K562 (cell line): ENCODE data around the gene SMOC2. TPM values are rescaled to one million over a fixed set of nuclear protein-coding genes. Genes with fewer than 3 reads are reported as not detected.

Experiments
- ATAC-seq: fragments of 200-7000 bp; cut with Tn5 transposase; 3 replicates; pipeline ENCODE4 v1.9.1; 2020; ENCODE audit warnings: moderate library complexity
- BruUV-seq: library from RNA; stranded (reverse); fragments of 400-500 nt; replicated peaks from 2 replicates; lab custom pipeline; 2021; lab: Mats Ljungman, UMichigan
- CTCF ChIA-PET: fragments of 300-600 bp; formaldehyde crosslinking; extraction: SDS; loops from one replicate; lab custom pipeline; 2021; ENCODE audit warnings: low intra/inter-chr PET ratio; lab: Yijun Ruan, JAX
- POLR2A ChIA-PET: fragments of 300-600, 350-650 bp; sonication (Branson Sonifier 250); formaldehyde crosslinking; extraction: SDS; loops from one replicate; lab custom pipeline; 2021; ENCODE audit warnings: antibody characterized with exemption, inconsistent platforms; lab: Yijun Ruan, JAX
- DNase-seq, 4 experiments: peaks; one replicate each; pipeline versions ENCODE4 v3.0.0 to v3.0.0-alpha.2; 2011 to 2018; ENCODE audit warnings: low spot score in 3 of 4, mixed read lengths in 3 of 4; ENCODE audit errors: extremely low read depth in 1 of 4
- FAIRE-seq: peaks from 2 replicates; lab custom pipeline; 2011; peaks lifted over from hg19 to GRCh38; lab: Jason Lieb, UNC
- H2AFZ ChIP-seq: 2 replicates; pipeline ENCODE4 v1.6.0; 2011; ENCODE audit warnings: low read depth, low read length, control low read depth, inconsistent platforms
- H3K27ac ChIP-seq: fragments of 200-600 bp; 3 replicates; pipeline ENCODE4 v1.8.0; 2011; ENCODE audit warnings: low read depth, mild to moderate bottlenecking, control low read depth, inconsistent platforms, low read length, moderate library complexity, mixed read lengths; ENCODE audit errors: extremely low read depth
- H3K27me3 ChIP-seq, 2 experiments: fragments of 300-600 bp in 1 of 2; 2 replicates in 1 of 2; 3 replicates in 1 of 2; pipeline versions ENCODE4 v1.6.0 to v1.8.0; 2011; ENCODE audit warnings: inconsistent platforms in 2 of 2, low read length in 2 of 2, mild to moderate bottlenecking in 1 of 2, mixed read lengths in 1 of 2, moderate library complexity in 1 of 2; ENCODE audit not compliant: control insufficient read depth in 2 of 2, insufficient read depth in 2 of 2
- H3K36me3 ChIP-seq: fragments of 300-600 bp; 3 replicates; pipeline ENCODE4 v1.8.0; 2011; ENCODE audit warnings: mild to moderate bottlenecking, low read length, inconsistent platforms; ENCODE audit not compliant: control insufficient read depth, insufficient read depth
- H3K4me1 ChIP-seq, 2 experiments: fragments of 200-600 bp in 1 of 2; replicated peaks in 1 of 2; 2 replicates in 1 of 2; 3 replicates in 1 of 2; pipeline versions ENCODE4 v1.5.1 to v1.8.0; 2011; ENCODE audit warnings: inconsistent platforms in 2 of 2, low read length in 2 of 2, mild to moderate bottlenecking in 1 of 2, mixed read lengths in 1 of 2, moderate library complexity in 1 of 2; ENCODE audit not compliant: control insufficient read depth in 2 of 2, insufficient read depth in 2 of 2
- H3K4me2 ChIP-seq: 2 replicates; pipeline ENCODE4 v1.6.1; 2011; ENCODE audit warnings: low read length, control low read depth, inconsistent platforms, mixed read lengths; ENCODE audit not compliant: insufficient read depth
- H3K4me3 ChIP-seq: fragments of 200-600 bp; sonication (generic), shearing (Covaris generic); 2 replicates; pipeline ENCODE4 v1.5.1; 2016; ENCODE audit warnings: control low read depth, inconsistent platforms
- H3K79me2 ChIP-seq: fragments of 200-600 bp; 3 replicates; pipeline ENCODE4 v1.8.0; 2011; ENCODE audit warnings: low read length, inconsistent platforms; ENCODE audit not compliant: control insufficient read depth, insufficient read depth
- H3K9ac ChIP-seq, 2 experiments: 2 replicates each; pipeline versions ENCODE4 v1.6.0 to v1.6.1; 2011; ENCODE audit warnings: low read depth in 2 of 2, low read length in 2 of 2, control low read depth in 1 of 2, inconsistent platforms in 1 of 2, mild to moderate bottlenecking in 1 of 2, mixed read lengths in 1 of 2; ENCODE audit not compliant: insufficient read depth in 1 of 2
- H3K9me1 ChIP-seq: one replicate; pipeline ENCODE4 v1.6.0; 2011; ENCODE audit warnings: inconsistent platforms, mild to moderate bottlenecking, low read length, moderate library complexity; ENCODE audit not compliant: control insufficient read depth, insufficient read depth
- H3K9me3 ChIP-seq: replicated peaks from 2 replicates; pipeline ENCODE4 v1.5.1; 2011; ENCODE audit warnings: low read depth, low read length, inconsistent platforms; ENCODE audit not compliant: control insufficient read depth, insufficient read depth
- H4K20me1 ChIP-seq: replicated peaks from 2 replicates; pipeline ENCODE4 v1.6.1; 2011; ENCODE audit warnings: low read length, inconsistent platforms, mixed read lengths; ENCODE audit not compliant: control insufficient read depth, insufficient read depth
- ARHGAP35 ChIP-seq: fragments of 450-650 bp; IDR thresholded peaks from 2 replicates; pipeline ENCODE4 v1.6.1; 2018; ENCODE audit not compliant: partially characterized antibody
- CREB3 ChIP-seq: fragments of 450-650 bp; conservative IDR thresholded peaks from 2 replicates; pipeline ENCODE4 v1.6.1; 2016; ENCODE audit warnings: missing genetic modification characterization, low read depth, mild to moderate bottlenecking, missing compliant biosample characterization, moderate library complexity
- HNRNPK ChIP-seq: fragments of 200-400 bp; formaldehyde crosslinking; IDR thresholded peaks from one replicate; pipeline ENCODE4 v1.6.1; 2018; ENCODE audit warnings: mild to moderate bottlenecking, low read depth, low read length; ENCODE audit not compliant: poor library complexity, severe bottlenecking
- ID3 ChIP-seq, 2 experiments: fragments of 250-450 bp in 1 of 2; fragments of 450-650 bp in 1 of 2; sonication (Bioruptor Pico) in 1 of 2; IDR thresholded peaks; 2 replicates each; pipeline versions ENCODE4 v1.6.1 to v1.8.0; 2016 to 2021; ENCODE audit warnings: mild to moderate bottlenecking in 2 of 2, moderate library complexity in 2 of 2, missing compliant biosample characterization in 1 of 2, missing genetic modification characterization in 1 of 2
- IRF2 ChIP-seq: sonication (generic); formaldehyde crosslinking; IDR thresholded peaks from 2 replicates; pipeline ENCODE4 v1.8.1; 2022; ENCODE audit warnings: mild to moderate bottlenecking, missing genetic modification reagents
- PHF21A ChIP-seq: fragments of 450-650 bp; IDR thresholded peaks from 2 replicates; pipeline ENCODE4 v1.6.1; 2017; ENCODE audit warnings: low read depth, borderline replicate concordance
- SOX6 ChIP-seq: fragments of 450-650 bp; IDR thresholded peaks from 2 replicates; pipeline ENCODE4 v1.6.1; 2014; ENCODE audit warnings: mild to moderate bottlenecking
- STAG1 ChIP-seq: sonication (generic); formaldehyde crosslinking; IDR thresholded peaks from 2 replicates; pipeline ENCODE4 v1.5.0; 2020; ENCODE audit warnings: missing genetic modification reagents, borderline replicate concordance
- ZBTB17 ChIP-seq: fragments of 450-650 bp; formaldehyde crosslinking; IDR thresholded peaks from 2 replicates; pipeline ENCODE4 v1.4.0; 2020; ENCODE audit warnings: mild to moderate bottlenecking
- ZEB2 ChIP-seq: fragments of 450-650 bp; IDR thresholded peaks from 2 replicates; pipeline ENCODE4 v1.6.1; 2016
- ZNF77 ChIP-seq: fragments of 250-450 bp; sonication (Bioruptor Pico); IDR thresholded peaks from 2 replicates; pipeline ENCODE4 v1.5.0; 2020
- ZNF780A ChIP-seq: fragments of 250-450 bp; sonication (Bioruptor Pico); IDR thresholded peaks from 2 replicates; pipeline ENCODE4 v1.5.0; 2021; ENCODE audit warnings: mild to moderate bottlenecking
- WGBS: fragments of 100-300 bp; shearing (Covaris generic); methylation state at CpG from one replicate; pipeline ENCODE4 v1.1.6; 2016; ENCODE audit warnings: low coverage, mixed read lengths; ENCODE audit not compliant: insufficient coverage; ENCODE audit errors: missing lambda C conversion rate; 5-methylcytosine and 5-hydroxymethylcytosine counted together
- in situ Hi-C: fragments of 300-500 bp; cut with MboI; formaldehyde crosslinking; loops from 4 replicates; pipeline ENCODE4 v1.15.0; 2018; ENCODE audit warnings: inconsistent platforms, mixed read lengths
- intact Hi-C: fragments of 100-400 bp; cut with micrococcal nuclease; formaldehyde crosslinking; loops from 2 replicates; pipeline ENCODE4 v1.14.2; 2022
- polyA plus RNA-seq, 8 experiments: library from polyadenylated mRNA; depleted of rRNA in 4 of 8; stranded (reverse) in 5 of 8; unstranded in 3 of 8; fragments of >200 nt; fragmentation: Nextera tagmentation in 2 of 8; fragmentation: Illumina TruSeq in 1 of 8; extraction: Ambion mirVana in 2 of 8; extraction: Trizol in 1 of 8; gene quantifications; 2 replicates each; pipeline versions ENCODE4 v1.2.1 to v1.2.3, GENCODE V29; 2011 to 2014; ENCODE audit warnings: inconsistent platforms in 1 of 8, missing spikeins in 1 of 8
- total RNA-seq, 7 experiments: library from RNA; depleted of rRNA in 6 of 7; stranded (reverse); fragments of >200 nt in 6 of 7; fragmentation: Illumina TruSeq in 2 of 7; extraction: Trizol in 2 of 7; gene quantifications; 2 replicates each; pipeline versions ENCODE4 v1.2.1 to v1.2.3, GENCODE V29; 2011 to 2021; ENCODE audit warnings: low replicate concordance in 1 of 7

Gene SMOC2
- total and polyA plus RNA-seq, 9 of the 15 experiments (the other 6 are each of a cell fraction or from before 2014, with no cell fraction given) = 0.45 to 2.3 (median 1.1) TPM

- ChIA-PET CTCF (no interaction called here), POLR2A (no interaction called here)
- Histone ChIP-seq H3K9ac (no peak overlapping the region), H3K9me3 (no peaks in the 10 kb centered on the region), H3K79me2 (no peaks in the 10 kb centered on the region), H3K9me1 (no peaks in the 10 kb centered on the region), H3K4me1 (no peaks in the 10 kb centered on the region), H3K4me2 (no peak overlapping the region), H3K27ac (no peak overlapping the region), H3K27me3 (peaks cover under 1 to 17% of the 10 kb centered on the region in 2 experiments; a peak in 3 of 5 replicates), H2AFZ (no peak overlapping the region), H3K36me3 (no peaks in the 10 kb centered on the region), H4K20me1 (peaks cover 3% of the 10 kb centered on the region; the same call in 1 of the 2 replicates), H3K4me3 (no peak overlapping the region)
- BruUV-seq = no TSS peak
- FAIRE-seq (no peak), ATAC-seq (no peak), DNase-seq (no peak)
- WGBS = 21% methylated on average over 4 of the region's 4 CpGs
- in situ Hi-C loops (loop anchor here (10.0 kb wide), 1 partner anchor 1887 kb away; no protein-coding TSS in a partner anchor), intact Hi-C loops (no loop called here)
- TF ChIP-seq ID3 (CRISPR knock-in tag; IDR thresholded peaks at IDR 0.05) (no peak), ID3 (tag; IDR thresholded peaks at IDR 0.05) (no peak), ZNF780A (CRISPR knock-in tag) (no peak), SOX6 (no peak), IRF2 (no peak), CREB3 (tag) (no peak), ARHGAP35 (no peak), ZBTB17 (CRISPR knock-in tag) (no peak), ZNF77 (CRISPR knock-in tag) (no peak), ZEB2 (no peak), PHF21A (no peak), HNRNPK (no peak), STAG1 (CRISPR knock-in tag) (no peak)
Measured at GRCh38 chr6:168631564-168631963, 190.6 kb downstream of the SMOC2 start.
